Mesenchymal stem cell (in vitro differentiated cells and primary cell): ENCODE measurements around the gene MGLL.

ENCODE experiments used
- DNase-seq: peaks from one replicate; pipeline ENCODE4 v3.0.0-alpha.2; 2013
- H2AFZ ChIP-seq: one replicate; pipeline ENCODE4 v1.6.1; 2013; ENCODE audit warnings: low read depth, mild to moderate bottlenecking, control low read depth, inconsistent platforms, low read length, moderate library complexity
- H2AK5ac ChIP-seq: 2 replicates; pipeline ENCODE4 v1.6.1; 2013; ENCODE audit warnings: low read length, moderate library complexity, mild to moderate bottlenecking, inconsistent platforms; ENCODE audit not compliant: severe bottlenecking
- H2BK120ac ChIP-seq: one replicate; pipeline ENCODE4 v1.6.1; 2013; ENCODE audit warnings: low read depth, mild to moderate bottlenecking, inconsistent platforms, low read length, moderate library complexity
- H2BK12ac ChIP-seq, 2 experiments: one replicate each; pipeline ENCODE4 v1.6.1; 2013; ENCODE audit warnings: inconsistent platforms in 2 of 2, low read length in 2 of 2, mild to moderate bottlenecking in 2 of 2, moderate library complexity in 2 of 2, control low read depth in 1 of 2
- H2BK15ac ChIP-seq: one replicate; pipeline ENCODE4 v1.6.1; 2013; ENCODE audit warnings: mild to moderate bottlenecking, low read depth, inconsistent platforms; ENCODE audit not compliant: poor library complexity, severe bottlenecking
- H2BK5ac ChIP-seq: 2 replicates; pipeline ENCODE4 v1.6.1; 2013; ENCODE audit warnings: low read depth, mild to moderate bottlenecking, low read length, control low read depth, inconsistent platforms; ENCODE audit not compliant: poor library complexity, severe bottlenecking
- H3K14ac ChIP-seq, 2 experiments: one replicate each; pipeline ENCODE4 v1.6.1; 2013; ENCODE audit warnings: inconsistent platforms in 2 of 2, low read length in 2 of 2, control low read depth in 1 of 2, mild to moderate bottlenecking in 1 of 2, moderate library complexity in 1 of 2
- H3K18ac ChIP-seq, 2 experiments: one replicate each; pipeline ENCODE4 v1.6.1; 2013; ENCODE audit warnings: inconsistent platforms in 2 of 2, low read length in 2 of 2, control low read depth in 1 of 2, low read depth in 1 of 2, mild to moderate bottlenecking in 1 of 2
- H3K23ac ChIP-seq, 2 experiments: one replicate each; pipeline ENCODE4 v1.6.1; 2013; ENCODE audit warnings: inconsistent platforms in 2 of 2, low read length in 2 of 2, mild to moderate bottlenecking in 2 of 2, moderate library complexity in 2 of 2, control low read depth in 1 of 2
- H3K27ac ChIP-seq: 2 replicates; pipeline ENCODE4 v1.5.1; 2013; ENCODE audit warnings: mild to moderate bottlenecking, moderate library complexity, low read length, control low read depth, inconsistent platforms; ENCODE audit not compliant: poor library complexity, severe bottlenecking
- H3K27me3 ChIP-seq, 2 experiments: 2 replicates each; pipeline versions ENCODE4 v1.6.1 to v1.7.0; 2013; ENCODE audit warnings: low read length in 2 of 2, mild to moderate bottlenecking in 2 of 2, moderate library complexity in 2 of 2, control low read depth in 1 of 2, inconsistent platforms in 1 of 2; ENCODE audit not compliant: control insufficient read depth in 1 of 2, insufficient read depth in 1 of 2
- H3K36me3 ChIP-seq, 2 experiments: 2 replicates each; pipeline versions ENCODE4 v1.6.1 to v1.7.0; 2013; ENCODE audit warnings: low read length in 2 of 2, control low read depth in 1 of 2, inconsistent platforms in 1 of 2, low read depth in 1 of 2, mild to moderate bottlenecking in 1 of 2; ENCODE audit not compliant: insufficient read depth in 2 of 2, control insufficient read depth in 1 of 2
- H3K4ac ChIP-seq, 2 experiments: one replicate each; pipeline ENCODE4 v1.6.1; 2013; ENCODE audit warnings: inconsistent platforms in 2 of 2, low read length in 2 of 2, mild to moderate bottlenecking in 2 of 2, moderate library complexity in 2 of 2, control low read depth in 1 of 2, low read depth in 1 of 2
- H3K4me1 ChIP-seq: 2 replicates; pipeline ENCODE4 v1.6.1; 2013; ENCODE audit warnings: low read depth, low read length, control low read depth; ENCODE audit not compliant: control insufficient read depth, insufficient read depth
- H3K4me2 ChIP-seq: 2 replicates; pipeline ENCODE4 v1.6.1; 2013; ENCODE audit warnings: low read length, mild to moderate bottlenecking, inconsistent platforms; ENCODE audit not compliant: poor library complexity, severe bottlenecking
- H3K4me3 ChIP-seq, 2 experiments: 2 replicates each; pipeline versions ENCODE4 v1.5.1 to v1.7.0; 2013; ENCODE audit warnings: low read length in 2 of 2, mild to moderate bottlenecking in 2 of 2, control low read depth in 1 of 2, low read depth in 1 of 2; ENCODE audit not compliant: insufficient read depth in 1 of 2
- H3K79me1 ChIP-seq: replicated peaks from 2 replicates; pipeline ENCODE4 v1.6.1; 2013; ENCODE audit warnings: mild to moderate bottlenecking, control low read depth, low read length, inconsistent platforms; ENCODE audit not compliant: poor library complexity, severe bottlenecking
- H3K9ac ChIP-seq: 2 replicates; pipeline ENCODE4 v1.7.0; 2013; ENCODE audit warnings: mild to moderate bottlenecking, low read length, moderate library complexity
- H3K9me3 ChIP-seq: 2 replicates; pipeline ENCODE4 v1.7.0; 2013; ENCODE audit warnings: mild to moderate bottlenecking, low read length; ENCODE audit not compliant: control insufficient read depth
- H4K8ac ChIP-seq: one replicate; pipeline ENCODE4 v1.6.1; 2013; ENCODE audit warnings: inconsistent platforms, mild to moderate bottlenecking, low read length, moderate library complexity
- H4K91ac ChIP-seq: one replicate; pipeline ENCODE4 v1.6.1; 2013; ENCODE audit warnings: mild to moderate bottlenecking, low read length, inconsistent platforms
- WGBS: methylation state at CpG from one replicate; pipeline ENCODE4 v1.1.7; 2013; ENCODE audit warnings: mixed read lengths; 5-methylcytosine and 5-hydroxymethylcytosine counted together

The MGLL gene

DNA sequence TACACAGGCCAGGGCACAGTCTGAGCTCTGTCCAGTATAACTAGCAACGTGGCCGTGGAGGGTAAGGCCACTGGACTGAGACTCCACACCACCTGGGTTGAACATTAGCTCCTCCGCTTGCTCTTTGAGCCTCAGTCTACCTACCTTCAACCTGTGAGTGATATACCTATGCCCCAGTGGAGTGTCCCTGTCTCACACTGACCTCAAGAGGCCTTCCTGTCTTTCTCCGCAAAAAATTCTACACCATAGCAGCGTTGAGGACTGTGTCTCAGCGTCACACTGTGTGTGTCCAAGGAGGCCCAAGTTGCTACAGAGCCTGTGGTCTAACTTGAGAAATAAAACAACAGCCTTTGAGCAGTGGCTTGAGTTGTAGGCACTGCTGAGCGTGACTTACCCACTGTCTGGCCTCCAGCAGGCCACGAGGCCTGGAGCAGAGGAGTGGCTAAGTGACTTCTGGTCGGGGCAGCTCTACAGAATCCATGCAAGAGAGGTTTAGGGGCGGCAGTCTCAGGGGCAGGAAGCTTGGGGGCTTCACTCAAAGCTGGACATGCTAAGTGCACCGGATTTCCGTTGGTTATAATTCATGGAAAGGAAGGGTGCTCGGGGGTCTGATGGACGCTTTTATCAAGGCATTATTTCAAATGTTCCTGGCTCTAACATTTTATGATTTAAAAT lies 2.0 kb upstream of the MGLL start:
- Histone ChIP-seq H3K14ac (no peak overlapping the region), H3K9ac (no peak overlapping the region)
- WGBS: 90% methylated on average over 12 of the region's 14 CpGs

DNA sequence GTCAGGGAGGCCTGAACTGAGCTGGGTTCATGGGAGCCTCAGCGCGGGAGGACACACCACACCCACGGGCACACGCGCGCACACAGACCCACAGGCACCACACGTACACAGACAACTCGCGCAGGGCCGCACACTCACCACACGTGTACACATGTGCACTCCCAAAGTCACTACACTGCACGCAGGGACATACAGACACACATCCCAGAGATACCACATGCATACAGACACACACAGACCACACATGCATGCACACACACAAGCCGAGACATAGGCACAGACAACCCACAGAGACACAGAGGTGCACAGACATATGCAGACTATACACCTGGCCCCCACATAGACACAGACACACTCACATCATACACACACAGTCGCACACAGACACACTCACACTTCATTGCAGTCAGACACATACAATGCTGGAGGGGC lies 1.1 kb upstream of the MGLL start:
- H3K27ac ChIP-seq: no peak overlapping the region
- 79% methylated on average over 14 of the region's 14 CpGs for WGBS
- DNase-seq: peak; percentile 18
- no peak overlapping the region for H3K4ac ChIP-seq
- peak overlapping the region; percentile 51 for H3K9ac ChIP-seq
- H4K8ac ChIP-seq: peak overlapping the region; percentile 74
- no peaks in the 10 kb centered on the region for H3K27me3 ChIP-seq
- H3K4me2 ChIP-seq: peak overlapping the region; percentile 61
- peak overlapping the region in 1 of 2 experiments; percentile 11 for H2BK12ac ChIP-seq
- H2BK5ac ChIP-seq: no peak overlapping the region
- H3K9me3 ChIP-seq: peaks cover 12% of the 10 kb centered on the region
- peaks cover 3% of the 10 kb centered on the region for H3K79me1 ChIP-seq
- peak overlapping the region in 1 of 2 experiments; percentile 49 for H3K18ac ChIP-seq
- no peak overlapping the region for H2AK5ac ChIP-seq
- peak overlapping the region; percentile 49 for H2BK15ac ChIP-seq
- no peak overlapping the region for H2BK120ac ChIP-seq
- no peak overlapping the region for H3K23ac ChIP-seq
- H2AFZ ChIP-seq: peak overlapping the region; percentile 10
- H3K4me1 ChIP-seq: peaks cover 17% of the 10 kb centered on the region
- peak overlapping the region; percentile 77 for H4K91ac ChIP-seq
- peak overlapping the region in 1 of 2 experiments; percentile 12 for H3K14ac ChIP-seq
- H3K4me3 ChIP-seq: peak overlapping the region; percentile 73 to 89
- peaks cover 0 to 7% of the 10 kb centered on the region in 2 experiments for H3K36me3 ChIP-seq

More for the DNA sequence above, 2.0 kb upstream of the MGLL start:
- peaks cover 20% of the 10 kb centered on the region for H3K9me3 ChIP-seq
- no peak overlapping the region for H2BK5ac ChIP-seq
- H3K18ac ChIP-seq: no peak overlapping the region
- no peak overlapping the region for H2BK15ac ChIP-seq
- H3K4me2 ChIP-seq: no peak overlapping the region
- H2BK120ac ChIP-seq: no peak overlapping the region
- no peak overlapping the region for H2AFZ ChIP-seq
- H3K4ac ChIP-seq: no peak overlapping the region
- peak overlapping the region; percentile 14 for H4K8ac ChIP-seq
- no peak overlapping the region for H4K91ac ChIP-seq
- H3K27me3 ChIP-seq: no peaks in the 10 kb centered on the region
- no peaks in the 10 kb centered on the region for H3K36me3 ChIP-seq
- H3K4me3 ChIP-seq: no peak overlapping the region
- H2BK12ac ChIP-seq: no peak overlapping the region
- peak overlapping the region; percentile 33 for H2AK5ac ChIP-seq
- H3K4me1 ChIP-seq: peaks cover 13% of the 10 kb centered on the region
- peaks cover 3% of the 10 kb centered on the region for H3K79me1 ChIP-seq
- DNase-seq: no peak
- no peak overlapping the region for H3K27ac ChIP-seq
- H3K23ac ChIP-seq: no peak overlapping the region

DNA sequence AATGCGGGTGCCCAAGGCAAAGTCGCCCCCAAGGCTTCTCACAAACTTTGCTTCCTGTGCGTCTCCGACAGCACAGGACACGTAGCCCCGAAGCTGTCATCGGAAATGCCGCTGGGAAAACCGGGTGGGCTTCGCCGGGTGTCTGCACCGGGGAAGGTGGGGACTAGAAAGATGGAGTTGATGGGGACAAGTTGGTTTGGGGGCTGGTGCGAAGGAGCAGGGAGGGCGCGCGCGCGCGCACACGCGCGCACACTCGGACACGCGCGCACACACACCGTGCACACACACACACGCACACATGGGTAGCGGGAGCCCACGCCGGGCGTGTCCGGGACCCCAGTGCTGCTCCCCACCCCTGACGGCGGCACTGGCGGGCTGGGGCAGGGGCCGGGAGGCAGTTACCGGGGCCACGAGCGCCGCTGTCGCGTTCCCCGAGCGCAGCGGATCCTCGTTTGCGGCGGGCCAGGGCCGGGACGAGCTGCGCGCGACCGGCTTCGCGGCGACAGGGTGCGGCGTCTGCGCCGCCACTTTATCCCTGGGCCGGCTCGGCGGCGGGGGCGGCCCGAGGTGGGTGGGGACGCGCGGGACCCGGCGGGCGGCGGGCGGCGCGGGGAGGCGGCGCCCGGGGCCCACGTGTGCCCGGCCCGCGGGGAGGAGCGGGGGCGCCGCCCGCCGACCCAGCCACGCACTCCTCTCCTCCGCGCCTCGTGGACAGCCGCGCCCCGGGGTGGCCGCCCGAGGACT lies 539 bp upstream of the MGLL start:
- peaks cover 6% of the 10 kb centered on the region for H3K9me3 ChIP-seq
- peaks cover 3% of the 10 kb centered on the region for H3K79me1 ChIP-seq
- peak overlapping the region; percentile 92 for H3K9ac ChIP-seq
- H4K8ac ChIP-seq: peak overlapping the region; percentile 74
- H2AFZ ChIP-seq: peak overlapping the region; percentile 100
- peak overlapping the region; percentile 35 to 80 for H3K4ac ChIP-seq
- peak overlapping the region; percentile 77 to 98 for H3K18ac ChIP-seq
- H4K91ac ChIP-seq: peak overlapping the region; percentile 87
- peak overlapping the region; percentile 98 for H3K27ac ChIP-seq
- DNase-seq: no peak
- H3K36me3 ChIP-seq: peaks cover 2 to 11% of the 10 kb centered on the region in 2 experiments
- H2BK12ac ChIP-seq: peak overlapping the region in 1 of 2 experiments; percentile 67
- WGBS: 2% methylated on average over 57 of the region's 99 CpGs
- H3K4me1 ChIP-seq: peaks cover 19% of the 10 kb centered on the region
- H3K14ac ChIP-seq: peak overlapping the region; percentile 39 to 98
- H3K27me3 ChIP-seq: no peaks in the 10 kb centered on the region
- peak overlapping the region; percentile 89 to 95 for H3K4me3 ChIP-seq
- no peak overlapping the region for H2AK5ac ChIP-seq
- H2BK15ac ChIP-seq: peak overlapping the region; percentile 95
- H2BK5ac ChIP-seq: peak overlapping the region; percentile 85
- peak overlapping the region; percentile 95 for H3K4me2 ChIP-seq
- H3K23ac ChIP-seq: peak overlapping the region in 1 of 2 experiments; percentile 98
- peak overlapping the region; percentile 65 for H2BK120ac ChIP-seq

DNA sequence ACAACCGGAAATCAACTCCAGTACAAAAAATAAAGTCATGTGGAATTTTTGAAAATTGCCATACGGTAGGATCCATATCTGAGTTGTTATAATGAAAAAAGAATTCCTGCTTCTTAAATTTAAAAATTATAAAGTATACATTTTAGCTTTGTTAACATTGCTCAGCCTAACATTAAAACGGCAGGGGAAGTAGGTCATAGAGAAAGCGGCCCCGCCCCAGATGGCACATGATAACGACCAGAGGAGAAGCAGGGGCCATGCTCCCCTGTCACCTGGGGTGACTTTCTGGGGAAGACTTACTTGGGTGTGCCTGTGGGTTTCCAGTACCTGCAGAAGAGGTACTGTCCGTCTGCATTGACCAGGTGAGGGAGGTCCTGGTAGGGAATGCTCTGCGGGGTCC lies 921 bp downstream of the MGLL start:
- WGBS: 52% methylated on average over 6 of the region's 8 CpGs
- Histone ChIP-seq H4K8ac (peak overlapping the region; percentile 27), H3K36me3 (peaks cover 14 to 15% of the 10 kb centered on the region in 2 experiments), H3K4me1 (peaks cover 28% of the 10 kb centered on the region), H3K23ac (no peak overlapping the region), H2BK5ac (peak overlapping the region; percentile 22), H2AFZ (no peak overlapping the region), H3K4me3 (peak overlapping the region; percentile 8 to 95), H3K79me1 (peaks cover 10% of the 10 kb centered on the region), H3K9me3 (no peaks in the 10 kb centered on the region), H3K4ac (peak overlapping the region in 1 of 2 experiments; percentile 87), H3K27ac (peak overlapping the region; percentile 98), H3K27me3 (no peaks in the 10 kb centered on the region), H2AK5ac (peak overlapping the region; percentile 93), H2BK12ac (peak overlapping the region in 1 of 2 experiments; percentile 82), H3K4me2 (peak overlapping the region; percentile 93), H3K18ac (peak overlapping the region; percentile 28 to 69), H2BK120ac (no peak overlapping the region), H4K91ac (peak overlapping the region; percentile 57), H3K9ac (peak overlapping the region; percentile 92), H3K14ac (peak overlapping the region in 1 of 2 experiments; percentile 68), H2BK15ac (no peak overlapping the region)
- DNase-seq: no peak
